ENCODE measurements around the gene STK39. TPM values are rescaled to one million over a fixed set of nuclear protein-coding genes. Genes with fewer than 3 reads are reported as not detected.

Gene STK39
- total and polyA plus RNA-seq, 2 donors (not counting 1 experiment from before 2014, with no cell fraction given), result 16.7 to 30.1 TPM

- DNase-seq (ENCODE audit: low read depth in 2 of 2), result no peak
- Histone ChIP-seq H3K27me3 (ENCODE audit: control insufficient read depth, insufficient read depth, low read length) (no peaks in the 10 kb centered on the region), H4K20me1 (ENCODE audit: control insufficient read depth, extremely low read depth, insufficient read depth, low read length) (no peaks in the 10 kb centered on the region), H3K4me3 (replicated peaks in 1 of 4; ENCODE audit: control extremely low read depth in 1 of 4, insufficient read depth in 1 of 4, low read depth in 3 of 4, low read length in 4 of 4) (no peak overlapping the region), H3K79me2 (ENCODE audit: control insufficient read depth, insufficient read depth, low read length) (no peaks in the 10 kb centered on the region), H2AFZ (ENCODE audit: low read length) (no peak overlapping the region), H3K4me2 (ENCODE audit: extremely low read depth, insufficient read depth, low read length) (no peak overlapping the region), H3K4me1 (ENCODE audit: control insufficient read depth, extremely low read depth, insufficient read depth, low read length) (peaks cover 6% of the 10 kb centered on the region), H3K27ac (ENCODE audit: insufficient read depth, low read length) (no peak overlapping the region), H3K9me3 (ENCODE audit: control insufficient read depth, insufficient read depth, low read depth, low read length) (no peaks in the 10 kb centered on the region), H3K9ac (ENCODE audit: insufficient read depth, low read length) (no peak overlapping the region), H3K36me3 (ENCODE audit: control insufficient read depth, insufficient read depth, low read length) (no peaks in the 10 kb centered on the region)
- TF ChIP-seq, protein P1, sequence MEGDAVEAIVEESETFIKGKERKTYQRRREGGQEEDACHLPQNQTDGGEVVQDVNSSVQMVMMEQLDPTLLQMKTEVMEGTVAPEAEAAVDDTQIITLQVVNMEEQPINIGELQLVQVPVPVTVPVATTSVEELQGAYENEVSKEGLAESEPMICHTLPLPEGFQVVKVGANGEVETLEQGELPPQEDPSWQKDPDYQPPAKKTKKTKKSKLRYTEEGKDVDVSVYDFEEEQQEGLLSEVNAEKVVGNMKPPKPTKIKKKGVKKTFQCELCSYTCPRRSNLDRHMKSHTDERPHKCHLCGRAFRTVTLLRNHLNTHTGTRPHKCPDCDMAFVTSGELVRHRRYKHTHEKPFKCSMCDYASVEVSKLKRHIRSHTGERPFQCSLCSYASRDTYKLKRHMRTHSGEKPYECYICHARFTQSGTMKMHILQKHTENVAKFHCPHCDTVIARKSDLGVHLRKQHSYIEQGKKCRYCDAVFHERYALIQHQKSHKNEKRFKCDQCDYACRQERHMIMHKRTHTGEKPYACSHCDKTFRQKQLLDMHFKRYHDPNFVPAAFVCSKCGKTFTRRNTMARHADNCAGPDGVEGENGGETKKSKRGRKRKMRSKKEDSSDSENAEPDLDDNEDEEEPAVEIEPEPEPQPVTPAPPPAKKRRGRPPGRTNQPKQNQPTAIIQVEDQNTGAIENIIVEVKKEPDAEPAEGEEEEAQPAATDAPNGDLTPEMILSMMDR (conservative IDR thresholded peaks at IDR 0.05 in 1 of 2, IDR thresholded peaks at IDR 0.05 in 1 of 2; ENCODE audit: low read depth in 1 of 2, low read length in 2 of 2), result no peak
- no peak for TF ChIP-seq EZH2 (IDR thresholded peaks at IDR 0.05; ENCODE audit: low read length, missing control alignments)
Observed at GRCh38 chr2:168152902-168153530, 94.4 kb downstream of the STK39 start.

DNA sequence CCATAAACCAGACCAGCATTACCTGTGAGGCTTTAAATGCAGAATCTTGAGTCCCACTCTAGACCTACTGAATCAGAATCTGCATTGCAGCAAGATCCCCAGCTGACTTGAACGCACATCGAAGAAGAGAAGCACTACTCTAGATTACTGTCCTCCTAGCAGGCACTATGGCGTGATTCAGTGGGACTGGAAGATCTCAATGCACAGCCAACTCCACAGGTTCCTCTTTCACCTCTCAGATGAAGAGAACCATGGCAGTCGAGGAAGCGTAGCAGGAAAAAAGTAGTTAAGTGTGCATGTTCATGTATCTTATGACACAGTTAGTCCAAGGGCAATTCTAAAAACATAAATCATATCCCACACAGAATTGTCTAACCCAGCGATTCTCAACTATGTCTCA is 97.4 kb downstream of the STK39 start:
- Histone ChIP-seq H3K79me2 (ENCODE audit: control insufficient read depth, insufficient read depth, low read length) (no peaks in the 10 kb centered on the region), H3K4me1 (ENCODE audit: control insufficient read depth, extremely low read depth, insufficient read depth, low read length) (peaks cover 2% of the 10 kb centered on the region), H2AFZ (ENCODE audit: low read length) (no peak overlapping the region), H3K27me3 (ENCODE audit: control insufficient read depth, insufficient read depth, low read length) (no peaks in the 10 kb centered on the region), H3K4me3 (replicated peaks in 1 of 4; ENCODE audit: control extremely low read depth in 1 of 4, insufficient read depth in 1 of 4, low read depth in 3 of 4, low read length in 4 of 4) (no peak overlapping the region), H3K9me3 (ENCODE audit: control insufficient read depth, insufficient read depth, low read depth, low read length) (no peaks in the 10 kb centered on the region), H3K27ac (ENCODE audit: insufficient read depth, low read length) (no peak overlapping the region), H3K4me2 (ENCODE audit: extremely low read depth, insufficient read depth, low read length) (no peak overlapping the region), H4K20me1 (ENCODE audit: control insufficient read depth, extremely low read depth, insufficient read depth, low read length) (no peaks in the 10 kb centered on the region), H3K9ac (ENCODE audit: insufficient read depth, low read length) (no peak overlapping the region), H3K36me3 (ENCODE audit: control insufficient read depth, insufficient read depth, low read length) (no peaks in the 10 kb centered on the region)
- no peak for TF ChIP-seq EZH2 (IDR thresholded peaks at IDR 0.05; ENCODE audit: low read length, missing control alignments)
- TF ChIP-seq, protein P1 (conservative IDR thresholded peaks at IDR 0.05 in 1 of 2, IDR thresholded peaks at IDR 0.05 in 1 of 2; ENCODE audit: low read depth in 1 of 2, low read length in 2 of 2), result no peak
- no peak for DNase-seq (ENCODE audit: low read depth in 2 of 2)

DNA sequence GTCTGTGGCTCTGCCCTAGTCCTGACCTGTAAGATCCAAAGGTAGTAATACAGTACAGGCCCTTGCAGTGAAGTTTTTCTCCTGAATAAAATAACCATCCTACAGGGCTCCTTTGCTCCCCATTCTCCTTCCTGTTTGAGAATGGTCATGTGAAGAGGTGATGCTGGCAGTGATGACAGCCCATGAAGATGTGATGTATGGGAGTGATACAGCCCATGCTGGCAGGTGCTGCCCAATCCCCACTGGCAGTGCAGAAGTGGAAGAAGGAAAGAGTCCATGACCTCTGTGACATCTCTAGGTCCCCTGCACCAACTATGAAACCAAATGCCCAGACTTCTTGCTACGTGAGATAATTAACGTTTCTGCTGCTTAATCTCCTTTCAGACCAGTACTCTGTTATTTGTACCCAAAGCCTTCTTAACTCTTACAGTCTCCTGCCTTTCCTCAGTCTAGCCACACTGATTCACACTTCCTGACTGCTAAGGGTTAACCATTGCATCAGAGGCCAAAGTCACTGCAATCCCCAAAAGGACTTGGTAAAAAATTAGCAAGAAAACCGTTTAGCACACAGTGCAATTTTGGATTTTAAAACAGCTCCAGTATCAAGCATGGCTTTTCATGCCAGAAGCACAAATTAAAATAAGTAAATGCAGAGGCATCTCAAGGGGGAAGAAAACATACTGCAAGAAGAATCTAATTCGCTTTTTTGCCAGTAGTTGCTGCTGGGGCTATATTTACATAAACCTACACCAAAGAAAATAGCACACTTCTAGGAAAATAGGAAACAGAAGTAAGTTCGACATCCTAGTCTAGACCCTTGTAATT is 98.0 kb downstream of the STK39 start:
- no peaks in the 10 kb centered on the region for H3K36me3 ChIP-seq (ENCODE audit: control insufficient read depth, insufficient read depth, low read length)
- no peak overlapping the region for H3K9ac ChIP-seq (ENCODE audit: insufficient read depth, low read length)
- H3K27me3 ChIP-seq (ENCODE audit: control insufficient read depth, insufficient read depth, low read length), result no peaks in the 10 kb centered on the region
- H3K4me3 ChIP-seq (replicated peaks in 1 of 4; ENCODE audit: control extremely low read depth in 1 of 4, insufficient read depth in 1 of 4, low read depth in 3 of 4, low read length in 4 of 4), result no peak overlapping the region
- H3K27ac ChIP-seq (ENCODE audit: insufficient read depth, low read length), result no peak overlapping the region
- H3K4me1 ChIP-seq (ENCODE audit: control insufficient read depth, extremely low read depth, insufficient read depth, low read length), result no peaks in the 10 kb centered on the region
- TF ChIP-seq, protein P1 (conservative IDR thresholded peaks at IDR 0.05 in 1 of 2, IDR thresholded peaks at IDR 0.05 in 1 of 2; ENCODE audit: low read depth in 1 of 2, low read length in 2 of 2), result no peak
- no peak for TF ChIP-seq EZH2 (IDR thresholded peaks at IDR 0.05; ENCODE audit: low read length, missing control alignments)
- no peaks in the 10 kb centered on the region for H4K20me1 ChIP-seq (ENCODE audit: control insufficient read depth, extremely low read depth, insufficient read depth, low read length)
- peak in 1 of 2 donors; percentile 36 for DNase-seq (ENCODE audit: low read depth in 2 of 2)
- H2AFZ ChIP-seq (ENCODE audit: low read length), result no peak overlapping the region
- H3K9me3 ChIP-seq (ENCODE audit: control insufficient read depth, insufficient read depth, low read depth, low read length), result no peaks in the 10 kb centered on the region
- H3K4me2 ChIP-seq (ENCODE audit: extremely low read depth, insufficient read depth, low read length), result no peak overlapping the region
- no peaks in the 10 kb centered on the region for H3K79me2 ChIP-seq (ENCODE audit: control insufficient read depth, insufficient read depth, low read length)

All from fibroblast of lung (primary cell).